Measurements from ENCODE around the gene CDKN1C. TPM values are rescaled to one million over a fixed set of nuclear protein-coding genes. Genes with fewer than 3 reads are reported as not detected.

Gene CDKN1C
- total and polyA plus RNA-seq, 12 donors: 17.7 to 817 (median 321) TPM

- no peaks in the 10 kb centered on the region for H3K27me3 ChIP-seq
- H3K4me1 ChIP-seq (replicated peaks in 1 of 2): peaks cover 17 to 38% of the 10 kb centered on the region in 2 donors
- H3K4me3 ChIP-seq: no peak overlapping the region
- H3K9me3 ChIP-seq (replicated peaks in 1 of 3): no peaks in the 10 kb centered on the region
- peak in 2 of 7 donors; percentile 35 to 49 for DNase-seq
- WGBS, 4 donors: 77 to 84% (median 81%) methylated on average over 8 to 11 of the region's 11 CpGs
- peak overlapping the region in 2 of 5 donors; percentile 17 to 76 for H3K27ac ChIP-seq
- intact Hi-C loops (cut with DNase I): loop anchor here (2.0 to 10.0 kb wide), 3 partner anchors 173 to 355 kb away; partner anchors contain the start of gene KCNQ1OT1 (in 1 of the 2)
- H3K36me3 ChIP-seq (replicated peaks in 1 of 2): no peaks in the 10 kb centered on the region
- TF ChIP-seq, protein P1, sequence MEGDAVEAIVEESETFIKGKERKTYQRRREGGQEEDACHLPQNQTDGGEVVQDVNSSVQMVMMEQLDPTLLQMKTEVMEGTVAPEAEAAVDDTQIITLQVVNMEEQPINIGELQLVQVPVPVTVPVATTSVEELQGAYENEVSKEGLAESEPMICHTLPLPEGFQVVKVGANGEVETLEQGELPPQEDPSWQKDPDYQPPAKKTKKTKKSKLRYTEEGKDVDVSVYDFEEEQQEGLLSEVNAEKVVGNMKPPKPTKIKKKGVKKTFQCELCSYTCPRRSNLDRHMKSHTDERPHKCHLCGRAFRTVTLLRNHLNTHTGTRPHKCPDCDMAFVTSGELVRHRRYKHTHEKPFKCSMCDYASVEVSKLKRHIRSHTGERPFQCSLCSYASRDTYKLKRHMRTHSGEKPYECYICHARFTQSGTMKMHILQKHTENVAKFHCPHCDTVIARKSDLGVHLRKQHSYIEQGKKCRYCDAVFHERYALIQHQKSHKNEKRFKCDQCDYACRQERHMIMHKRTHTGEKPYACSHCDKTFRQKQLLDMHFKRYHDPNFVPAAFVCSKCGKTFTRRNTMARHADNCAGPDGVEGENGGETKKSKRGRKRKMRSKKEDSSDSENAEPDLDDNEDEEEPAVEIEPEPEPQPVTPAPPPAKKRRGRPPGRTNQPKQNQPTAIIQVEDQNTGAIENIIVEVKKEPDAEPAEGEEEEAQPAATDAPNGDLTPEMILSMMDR (IDR thresholded peaks at IDR 0.05): no peak
- TF ChIP-seq POLR2A (IDR thresholded peaks at IDR 0.05): no peak
Observed at GRCh38 chr11:2887515-2888195, 2.1 kb upstream of the CDKN1C start.

GRCh38 chr11:2886936-2887335 is 1.4 kb upstream of the CDKN1C start:
- peak overlapping the region in 2 of 5 donors; percentile 63 to 76 for H3K27ac ChIP-seq
- intact Hi-C loops (cut with DNase I): loop anchor here (2.0 to 10.0 kb wide), 3 partner anchors 172 to 354 kb away; partner anchors contain the start of gene KCNQ1OT1 (in 1 of the 2)
- peaks cover 10 to 33% of the 10 kb centered on the region in 2 donors for H3K4me1 ChIP-seq (replicated peaks in 1 of 2)
- no peak overlapping the region for H3K4me3 ChIP-seq
- WGBS, 4 donors: 87 to 98% (median 93%) methylated on average over 5 of the region's 5 CpGs
- no peaks in the 10 kb centered on the region for H3K9me3 ChIP-seq (replicated peaks in 1 of 3)
- DNase-seq: no peak
- no peaks in the 10 kb centered on the region for H3K36me3 ChIP-seq (replicated peaks in 1 of 2)
- TF ChIP-seq, protein P1 (IDR thresholded peaks at IDR 0.05): no peak
- no peak for TF ChIP-seq POLR2A (IDR thresholded peaks at IDR 0.05)
- H3K27me3 ChIP-seq: no peaks in the 10 kb centered on the region

DNA sequence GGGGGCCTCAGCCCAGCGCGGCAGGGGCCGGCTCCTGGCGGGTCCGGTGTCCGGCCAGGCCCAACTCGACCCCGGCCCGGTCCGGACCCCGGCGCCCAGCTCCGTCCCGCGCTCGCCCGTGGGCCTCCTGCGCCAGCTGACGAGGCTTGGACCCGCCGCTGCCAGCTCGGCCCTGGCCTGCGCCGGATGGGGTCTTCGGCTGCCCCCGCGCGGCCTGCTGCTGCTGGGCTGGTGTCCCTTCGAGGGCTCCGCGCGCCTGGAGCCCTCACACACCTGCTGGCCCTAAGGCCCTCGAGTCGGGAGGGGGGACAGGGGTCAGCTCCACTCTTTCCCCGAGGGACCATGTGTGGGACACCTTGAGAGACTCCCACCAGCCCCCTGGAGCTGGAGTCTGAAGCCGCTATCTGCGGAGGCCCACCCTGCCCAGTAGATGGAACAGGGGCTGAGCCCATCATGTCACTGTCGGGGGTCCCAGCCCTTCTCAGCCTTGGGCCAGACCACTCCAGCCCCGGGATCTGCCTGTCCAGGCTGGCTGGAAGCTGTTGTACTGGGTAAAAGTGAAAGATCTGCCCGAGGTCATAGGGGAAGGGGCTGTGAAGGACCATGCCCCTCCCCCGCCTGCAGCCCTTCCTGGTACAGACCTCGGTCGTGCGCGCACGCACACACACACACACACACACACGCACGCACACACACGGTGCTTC is 768 bp upstream of the CDKN1C start:
- DNase-seq: peak in 4 of 7 donors; percentile 33 to 56 (median 50)
- H3K27me3 ChIP-seq: no peaks in the 10 kb centered on the region
- peak overlapping the region in 3 of 5 donors; percentile 61 to 76 (median 63) for H3K27ac ChIP-seq
- no peaks in the 10 kb centered on the region for H3K36me3 ChIP-seq (replicated peaks in 1 of 2)
- intact Hi-C loops (cut with DNase I): loop anchor here (2.0 to 10.0 kb wide), 3 partner anchors 172 to 354 kb away; partner anchors contain the start of gene KCNQ1OT1 (in 1 of the 2)
- WGBS, 4 donors: 25 to 65% (median 32%) methylated on average over 7 to 49 of the region's 49 CpGs
- H3K4me1 ChIP-seq (replicated peaks in 1 of 2): peaks cover 6 to 28% of the 10 kb centered on the region in 2 donors
- H3K4me3 ChIP-seq: peak overlapping the region in 1 of 4 donors; percentile 96
- no peak for TF ChIP-seq POLR2A (IDR thresholded peaks at IDR 0.05)
- TF ChIP-seq, protein P1 (IDR thresholded peaks at IDR 0.05): peak in 2 of 6 experiments; percentile 9 to 11
- no peaks in the 10 kb centered on the region for H3K9me3 ChIP-seq (replicated peaks in 1 of 3)

Data from adrenal gland (tissue), 12 donors.